BE2C (cell line): Measurements from ENCODE around the gene MYOD1.

Source experiments
- DNase-seq: peaks from one replicate; pipeline ENCODE4 v3.0.0-alpha.2; 2020
- H3K27me3 ChIP-seq: fragments of 250-450 bp; sonication (Bioruptor Pico); 2 replicates; pipeline ENCODE4 v1.5.1; 2020; ENCODE audit warnings: mild to moderate bottlenecking
- H3K36me3 ChIP-seq: fragments of 250-450 bp; sonication (Bioruptor Pico); 2 replicates; pipeline ENCODE4 v1.5.1; 2020; ENCODE audit warnings: mild to moderate bottlenecking
- H3K4me1 ChIP-seq: fragments of 250-450 bp; sonication (Bioruptor Pico); 2 replicates; pipeline ENCODE4 v1.5.1; 2020
- H3K4me3 ChIP-seq: 2 replicates; pipeline ENCODE4 v1.5.1; 2011; ENCODE audit warnings: low read depth, low read length
- H3K9me3 ChIP-seq: fragments of 250-450 bp; sonication (Bioruptor Pico); 2 replicates; pipeline ENCODE4 v1.5.1; 2020
- TF ChIP-seq, protein P1 (sequence below): IDR thresholded peaks from 2 replicates; pipeline ENCODE4 v1.5.1; 2012; ENCODE audit warnings: mild to moderate bottlenecking, low read depth, low read length

MYOD1 gene

DNA sequence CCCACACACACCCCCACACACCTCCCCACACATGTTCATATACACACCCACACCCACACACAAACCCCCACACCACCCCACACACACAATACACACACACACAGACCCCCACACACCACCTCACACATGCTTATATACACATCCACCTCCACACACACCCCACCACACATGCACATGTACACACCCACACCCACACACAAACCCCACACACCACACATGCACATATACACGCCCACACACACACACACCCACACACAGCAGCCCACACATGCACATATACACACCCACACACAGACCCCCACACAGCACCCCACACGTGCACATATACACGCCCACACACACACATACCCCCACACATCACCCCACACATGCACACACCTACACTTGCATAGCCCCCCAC is 44.3 kb downstream of the MYOD1 start:
- H3K9me3 ChIP-seq, result no peaks in the 10 kb centered on the region
- TF ChIP-seq, protein P1, sequence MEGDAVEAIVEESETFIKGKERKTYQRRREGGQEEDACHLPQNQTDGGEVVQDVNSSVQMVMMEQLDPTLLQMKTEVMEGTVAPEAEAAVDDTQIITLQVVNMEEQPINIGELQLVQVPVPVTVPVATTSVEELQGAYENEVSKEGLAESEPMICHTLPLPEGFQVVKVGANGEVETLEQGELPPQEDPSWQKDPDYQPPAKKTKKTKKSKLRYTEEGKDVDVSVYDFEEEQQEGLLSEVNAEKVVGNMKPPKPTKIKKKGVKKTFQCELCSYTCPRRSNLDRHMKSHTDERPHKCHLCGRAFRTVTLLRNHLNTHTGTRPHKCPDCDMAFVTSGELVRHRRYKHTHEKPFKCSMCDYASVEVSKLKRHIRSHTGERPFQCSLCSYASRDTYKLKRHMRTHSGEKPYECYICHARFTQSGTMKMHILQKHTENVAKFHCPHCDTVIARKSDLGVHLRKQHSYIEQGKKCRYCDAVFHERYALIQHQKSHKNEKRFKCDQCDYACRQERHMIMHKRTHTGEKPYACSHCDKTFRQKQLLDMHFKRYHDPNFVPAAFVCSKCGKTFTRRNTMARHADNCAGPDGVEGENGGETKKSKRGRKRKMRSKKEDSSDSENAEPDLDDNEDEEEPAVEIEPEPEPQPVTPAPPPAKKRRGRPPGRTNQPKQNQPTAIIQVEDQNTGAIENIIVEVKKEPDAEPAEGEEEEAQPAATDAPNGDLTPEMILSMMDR, result no peak

GRCh38 chr11:17764446-17765218 is 45.3 kb downstream of the MYOD1 start:
- Histone ChIP-seq H3K27me3 (no peaks in the 10 kb centered on the region), H3K9me3 (no peaks in the 10 kb centered on the region), H3K4me1 (peaks cover 11% of the 10 kb centered on the region), H3K4me3 (no peak overlapping the region), H3K36me3 (no peaks in the 10 kb centered on the region)
- DNase-seq, result peak; percentile 47
- TF ChIP-seq, protein P1, result no peak

More for the DNA sequence above, 44.3 kb downstream of the MYOD1 start:
- Histone ChIP-seq H3K4me1 (peaks cover 11% of the 10 kb centered on the region), H3K4me3 (no peak overlapping the region), H3K27me3 (no peaks in the 10 kb centered on the region), H3K36me3 (no peaks in the 10 kb centered on the region)
- no peak for DNase-seq

GRCh38 chr11:17765356-17766072 is 46.1 kb downstream of the MYOD1 start:
- H3K4me3 ChIP-seq, result no peak overlapping the region
- H3K27me3 ChIP-seq, result no peaks in the 10 kb centered on the region
- DNase-seq, result peak; percentile 27
- no peaks in the 10 kb centered on the region for H3K36me3 ChIP-seq
- TF ChIP-seq, protein P1, result no peak
- no peaks in the 10 kb centered on the region for H3K9me3 ChIP-seq
- peaks cover 11% of the 10 kb centered on the region for H3K4me1 ChIP-seq

- no peak overlapping the region for H3K4me3 ChIP-seq
- no peaks in the 10 kb centered on the region for H3K9me3 ChIP-seq
- no peaks in the 10 kb centered on the region for H3K27me3 ChIP-seq
- peaks cover 11% of the 10 kb centered on the region for H3K4me1 ChIP-seq
- TF ChIP-seq, protein P1, result no peak
- DNase-seq, result no peak
- no peaks in the 10 kb centered on the region for H3K36me3 ChIP-seq
Observed at GRCh38 chr11:17766073-17766359, 46.6 kb downstream of the MYOD1 start.

- H3K36me3 ChIP-seq, result no peaks in the 10 kb centered on the region
- no peak overlapping the region for H3K4me3 ChIP-seq
- H3K4me1 ChIP-seq, result peaks cover 11% of the 10 kb centered on the region
- no peaks in the 10 kb centered on the region for H3K9me3 ChIP-seq
- H3K27me3 ChIP-seq, result no peaks in the 10 kb centered on the region
- TF ChIP-seq, protein P1, result no peak
- DNase-seq, result no peak
Observed at GRCh38 chr11:17766590-17766989, 47.2 kb downstream of the MYOD1 start.

GRCh38 chr11:17767301-17767885 is 48.0 kb downstream of the MYOD1 start:
- H3K4me1 ChIP-seq, result peaks cover 11% of the 10 kb centered on the region
- H3K36me3 ChIP-seq, result no peaks in the 10 kb centered on the region
- H3K9me3 ChIP-seq, result no peaks in the 10 kb centered on the region
- no peaks in the 10 kb centered on the region for H3K27me3 ChIP-seq
- H3K4me3 ChIP-seq, result no peak overlapping the region
- TF ChIP-seq, protein P1, result no peak
- DNase-seq, result peak; percentile 42
